Measurements from ENCODE around the gene SOX13.

GRCh38 chr1:204075890-204076846, 3.3 kb downstream of the SOX13 start:
- TF ChIP-seq CTCF (IDR thresholded peaks at IDR 0.05 in 4 of 5, conservative IDR thresholded peaks at IDR 0.05 in 1 of 5), result no peak
- TF ChIP-seq POLR2A (IDR thresholded peaks at IDR 0.05), result no peak

Measured in gastrocnemius medialis (tissue), 4 donors.